GM20000 (cell line): ENCODE data around the gene FBN2.

Source experiments
- DNase-seq: peaks from one replicate; pipeline ENCODE4 v3.0.0; 2012; ENCODE audit warnings: low spot score
- TF ChIP-seq, protein P1 (sequence below): IDR thresholded peaks from 2 replicates; pipeline ENCODE4 v1.5.1; 2012; ENCODE audit warnings: mild to moderate bottlenecking, control low read depth; ENCODE audit errors: extremely low read depth, missing control alignments

Gene FBN2

DNA sequence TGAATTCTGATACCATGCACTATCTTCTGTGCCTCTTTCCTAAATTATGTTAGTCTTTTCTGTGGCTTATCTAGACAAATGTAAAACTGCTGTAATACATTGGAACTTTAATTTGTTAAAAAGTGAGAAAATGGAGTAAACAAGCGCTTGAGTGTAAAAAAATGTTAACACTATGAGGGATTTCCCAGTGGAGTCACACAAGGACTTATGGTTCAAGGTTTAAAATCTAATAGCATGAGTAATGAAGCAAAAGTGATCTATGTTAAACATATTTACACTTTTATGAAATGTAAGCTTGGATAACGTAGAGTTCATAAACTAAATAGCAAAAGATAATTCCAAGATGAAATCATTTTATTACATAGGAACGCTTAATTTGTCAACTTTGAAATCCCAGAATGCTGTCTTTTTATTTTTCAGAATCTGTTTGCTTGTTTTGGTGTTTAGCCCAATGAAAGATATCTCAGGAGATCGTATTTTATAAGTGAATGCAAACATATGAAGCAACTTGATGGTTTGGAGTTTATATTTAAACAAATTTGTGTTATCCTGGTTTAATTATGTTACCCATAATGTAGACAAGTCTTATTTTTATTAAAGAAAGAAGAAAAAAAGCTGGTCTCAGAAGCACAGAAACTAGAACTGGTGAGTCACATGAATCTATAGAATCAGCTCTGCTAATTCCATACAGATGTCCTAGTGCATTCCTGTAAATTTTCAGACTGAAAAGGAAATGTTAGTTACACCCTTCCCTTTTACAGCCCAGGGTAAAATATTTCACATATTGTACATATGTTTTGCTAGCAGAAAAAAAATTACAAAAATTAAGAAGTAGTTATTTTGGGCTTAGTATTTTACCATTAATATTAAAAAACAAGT, 34.2 kb upstream of the FBN2 start:
- no peak for DNase-seq
- TF ChIP-seq, protein P1, sequence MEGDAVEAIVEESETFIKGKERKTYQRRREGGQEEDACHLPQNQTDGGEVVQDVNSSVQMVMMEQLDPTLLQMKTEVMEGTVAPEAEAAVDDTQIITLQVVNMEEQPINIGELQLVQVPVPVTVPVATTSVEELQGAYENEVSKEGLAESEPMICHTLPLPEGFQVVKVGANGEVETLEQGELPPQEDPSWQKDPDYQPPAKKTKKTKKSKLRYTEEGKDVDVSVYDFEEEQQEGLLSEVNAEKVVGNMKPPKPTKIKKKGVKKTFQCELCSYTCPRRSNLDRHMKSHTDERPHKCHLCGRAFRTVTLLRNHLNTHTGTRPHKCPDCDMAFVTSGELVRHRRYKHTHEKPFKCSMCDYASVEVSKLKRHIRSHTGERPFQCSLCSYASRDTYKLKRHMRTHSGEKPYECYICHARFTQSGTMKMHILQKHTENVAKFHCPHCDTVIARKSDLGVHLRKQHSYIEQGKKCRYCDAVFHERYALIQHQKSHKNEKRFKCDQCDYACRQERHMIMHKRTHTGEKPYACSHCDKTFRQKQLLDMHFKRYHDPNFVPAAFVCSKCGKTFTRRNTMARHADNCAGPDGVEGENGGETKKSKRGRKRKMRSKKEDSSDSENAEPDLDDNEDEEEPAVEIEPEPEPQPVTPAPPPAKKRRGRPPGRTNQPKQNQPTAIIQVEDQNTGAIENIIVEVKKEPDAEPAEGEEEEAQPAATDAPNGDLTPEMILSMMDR = no peak

DNA sequence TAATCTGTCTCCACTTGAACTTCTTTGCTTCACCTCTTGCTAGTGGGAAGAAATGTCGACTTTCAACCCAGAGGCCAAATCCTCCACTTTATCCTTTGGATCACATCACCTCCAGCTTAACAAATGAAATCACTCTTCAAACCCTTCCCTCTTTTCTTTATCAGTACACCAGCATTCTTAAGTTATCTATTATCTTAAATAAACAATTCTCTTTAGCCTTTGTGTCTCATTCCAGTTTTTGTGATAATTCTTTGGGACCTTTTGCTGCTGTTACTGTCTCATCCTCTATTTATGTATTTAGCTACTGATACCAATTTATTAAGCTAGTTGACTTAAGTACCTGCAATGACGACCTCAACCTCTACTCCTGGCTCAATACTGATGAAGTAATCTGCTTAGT, 28.1 kb upstream of the FBN2 start:
- no peak for DNase-seq
- TF ChIP-seq, protein P1 = no peak

DNA sequence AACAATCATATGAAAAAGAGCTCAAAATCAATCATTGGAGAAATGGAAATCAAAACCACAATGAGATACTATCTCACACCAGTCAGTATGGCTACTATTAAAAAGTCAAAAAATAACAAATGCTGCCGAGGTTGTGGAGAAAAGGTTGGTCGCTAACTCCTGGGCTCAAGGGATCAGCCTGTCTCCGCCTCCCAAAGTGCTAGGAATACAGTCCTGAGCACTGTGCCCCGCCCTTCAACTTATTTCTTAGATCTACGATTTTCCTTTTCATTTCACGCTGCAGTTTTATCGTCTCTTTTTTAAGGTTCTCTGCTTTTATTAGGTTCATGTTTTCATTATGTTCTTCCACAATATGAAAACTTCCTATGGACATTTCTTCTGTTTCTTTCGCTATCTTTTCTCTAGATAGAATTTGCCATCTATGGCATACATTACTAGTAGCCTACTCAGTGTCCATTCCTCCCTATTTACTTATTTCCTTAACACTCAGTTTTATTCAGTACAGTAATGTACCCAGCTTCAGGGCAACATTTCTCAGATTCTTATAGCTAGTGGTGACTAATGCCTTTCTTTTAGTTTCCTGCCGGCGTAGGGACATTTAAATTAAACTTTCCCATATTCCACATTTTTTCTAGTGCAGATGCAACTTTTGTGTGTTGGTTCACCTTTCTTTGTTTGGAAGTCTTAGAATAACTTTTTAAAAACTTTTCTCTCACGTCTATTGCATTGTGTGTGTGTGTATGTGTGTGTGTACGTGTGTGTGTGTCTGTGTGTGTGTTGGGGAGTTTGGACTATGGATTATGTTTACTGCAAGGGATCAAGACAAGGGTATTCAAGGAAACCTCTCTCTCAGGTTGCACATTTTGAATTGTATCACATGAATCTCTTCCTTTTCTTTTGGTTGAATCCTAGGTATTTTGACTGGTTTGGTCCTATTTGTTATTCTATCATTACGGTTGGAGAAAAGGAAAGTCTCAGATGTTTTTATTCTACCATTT, 21.6 kb upstream of the FBN2 start:
- TF ChIP-seq, protein P1 = no peak
- DNase-seq = no peak

DNA sequence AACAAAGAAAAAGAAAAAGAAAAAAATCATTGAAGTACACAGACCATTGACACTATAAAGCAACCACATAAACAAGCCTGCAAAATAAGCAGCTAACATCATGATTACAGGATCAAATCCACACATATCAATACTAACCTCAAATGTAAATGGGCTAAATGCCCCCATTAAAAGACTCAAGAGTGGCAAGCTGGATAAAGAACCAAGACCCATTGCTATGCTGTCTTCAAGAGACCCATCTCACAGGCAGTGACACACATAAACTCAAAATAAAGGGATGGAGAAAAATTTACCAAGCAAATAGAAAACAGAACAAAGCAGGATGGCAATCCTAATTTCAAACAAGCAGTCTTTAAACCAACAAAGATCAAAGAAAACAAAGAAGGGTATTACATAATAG, 15.7 kb upstream of the FBN2 start:
- TF ChIP-seq, protein P1 = no peak
- no peak for DNase-seq

DNA sequence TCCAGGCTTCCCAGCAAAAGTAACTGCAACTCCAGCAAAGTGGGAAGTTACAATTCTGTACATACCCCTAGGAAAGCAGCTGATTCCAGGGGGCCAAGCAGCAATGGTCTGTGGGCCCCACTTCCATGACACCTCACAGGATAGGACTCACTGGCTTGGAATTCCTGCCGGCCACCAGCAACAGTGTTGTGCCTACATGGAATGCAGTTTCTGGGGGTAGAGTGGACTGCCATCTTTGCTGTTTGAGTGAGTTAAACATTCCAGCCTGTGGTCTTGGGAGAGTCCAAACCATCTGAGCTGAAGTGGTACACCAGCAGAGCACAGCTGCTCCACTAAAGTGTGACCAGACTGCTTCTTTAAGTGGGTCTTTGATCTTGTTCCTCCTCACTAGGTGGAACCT, 13.4 kb upstream of the FBN2 start:
- TF ChIP-seq, protein P1 = no peak
- DNase-seq = no peak

DNA sequence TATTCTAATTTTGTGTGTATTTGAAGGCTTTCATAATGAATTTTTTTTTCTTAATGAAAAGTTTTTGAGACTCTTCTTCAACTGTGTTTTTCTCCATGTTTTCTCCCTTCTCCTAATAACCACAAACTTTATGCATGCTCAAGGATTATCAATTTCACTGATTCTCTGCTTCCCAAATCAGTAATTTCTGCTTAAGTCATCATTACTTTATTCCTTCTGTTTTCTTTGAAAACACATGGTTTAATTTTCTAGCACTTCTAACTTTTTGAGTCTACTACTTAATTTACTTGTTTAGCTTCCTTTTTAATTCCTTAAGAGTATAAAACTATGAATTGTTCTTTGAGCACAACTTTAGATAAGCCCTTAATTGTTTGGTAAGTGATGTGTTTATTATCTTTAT, 11.5 kb upstream of the FBN2 start:
- DNase-seq = no peak
- TF ChIP-seq, protein P1 = no peak
